ENCODE measurements around the gene SMIM7. TPM values are rescaled to one million over a fixed set of nuclear protein-coding genes. Genes with fewer than 3 reads are reported as not detected.

The SMIM7 gene
- total RNA-seq, 1 experiment from 2014 or later: 55.9 TPM

DNA sequence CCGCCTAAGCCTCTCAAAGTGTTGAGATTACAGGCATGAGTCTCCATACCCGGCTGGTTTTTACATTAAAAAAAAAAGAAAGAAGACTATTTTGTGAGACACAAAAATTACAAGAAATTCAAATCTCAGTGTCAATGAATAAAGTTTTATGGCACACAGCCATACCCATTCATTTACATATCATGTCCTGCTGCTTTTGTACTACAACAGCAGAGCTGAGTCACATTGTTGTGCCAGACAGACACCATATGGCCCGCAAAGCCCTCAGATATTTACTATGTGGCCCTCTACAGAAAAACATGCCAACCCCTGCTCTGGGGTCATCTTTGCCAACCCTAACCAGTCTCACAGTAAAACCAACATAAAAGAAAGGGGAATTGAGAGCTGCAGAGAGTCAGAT, 5.3 kb downstream of the SMIM7 start:
- TF ChIP-seq, protein P1, sequence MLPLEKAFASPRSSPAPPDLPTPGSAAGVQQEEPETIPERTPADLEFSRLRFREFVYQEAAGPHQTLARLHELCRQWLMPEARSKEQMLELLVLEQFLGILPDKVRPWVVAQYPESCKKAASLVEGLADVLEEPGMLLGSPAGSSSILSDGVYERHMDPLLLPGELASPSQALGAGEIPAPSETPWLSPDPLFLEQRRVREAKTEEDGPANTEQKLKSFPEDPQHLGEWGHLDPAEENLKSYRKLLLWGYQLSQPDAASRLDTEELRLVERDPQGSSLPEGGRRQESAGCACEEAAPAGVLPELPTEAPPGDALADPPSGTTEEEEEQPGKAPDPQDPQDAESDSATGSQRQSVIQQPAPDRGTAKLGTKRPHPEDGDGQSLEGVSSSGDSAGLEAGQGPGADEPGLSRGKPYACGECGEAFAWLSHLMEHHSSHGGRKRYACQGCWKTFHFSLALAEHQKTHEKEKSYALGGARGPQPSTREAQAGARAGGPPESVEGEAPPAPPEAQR (CRISPR knock-in tag; IDR thresholded peaks at IDR 0.05): no peak
- TF ChIP-seq NFYB (CRISPR knock-in tag; conservative IDR thresholded peaks at IDR 0.05; ENCODE audit: low read depth): no peak
- TF ChIP-seq TEAD4 (CRISPR knock-in tag; IDR thresholded peaks at IDR 0.05): no peak
- TF ChIP-seq TP53 (CRISPR knock-in tag; IDR thresholded peaks at IDR 0.05): no peak
- TF ChIP-seq, protein P2, sequence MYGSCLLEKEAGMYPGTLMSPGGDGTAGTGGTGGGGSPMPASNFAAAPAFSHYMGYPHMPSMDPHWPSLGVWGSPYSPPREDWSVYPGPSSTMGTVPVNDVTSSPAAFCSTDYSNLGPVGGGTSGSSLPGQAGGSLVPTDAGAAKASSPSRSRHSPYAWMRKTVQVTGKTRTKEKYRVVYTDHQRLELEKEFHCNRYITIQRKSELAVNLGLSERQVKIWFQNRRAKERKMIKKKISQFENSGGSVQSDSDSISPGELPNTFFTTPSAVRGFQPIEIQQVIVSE (CRISPR knock-in tag; IDR thresholded peaks at IDR 0.05; ENCODE audit: borderline replicate concordance): no peak
- no peak for TF ChIP-seq ZNF219 (CRISPR knock-in tag; IDR thresholded peaks at IDR 0.05; ENCODE audit: borderline replicate concordance)
- peaks cover 4% of the 10 kb centered on the region; the same call in 1 of the 2 replicates for H3K9me3 Mint-ChIP-seq
- 0 out of 2 replicates have a peak, but pooled peaks cover 3% of the 10 kb centered on the region for H3K4me1 Mint-ChIP-seq
- DNase-seq (ENCODE audit: low spot score): no peak
- H3K27ac Mint-ChIP-seq: no peak overlapping the region
- ChIA-PET CTCF (no interaction called here), POLR2A (no interaction called here)
- peaks cover 77% of the 10 kb centered on the region for H3K36me3 Mint-ChIP-seq
- no peak for ATAC-seq
- no peak overlapping the region for H3K4me3 Mint-ChIP-seq
- no peaks in the 10 kb centered on the region; the same call in 1 of the 2 replicates for H3K27me3 Mint-ChIP-seq (ENCODE audit: low read depth)

DNA sequence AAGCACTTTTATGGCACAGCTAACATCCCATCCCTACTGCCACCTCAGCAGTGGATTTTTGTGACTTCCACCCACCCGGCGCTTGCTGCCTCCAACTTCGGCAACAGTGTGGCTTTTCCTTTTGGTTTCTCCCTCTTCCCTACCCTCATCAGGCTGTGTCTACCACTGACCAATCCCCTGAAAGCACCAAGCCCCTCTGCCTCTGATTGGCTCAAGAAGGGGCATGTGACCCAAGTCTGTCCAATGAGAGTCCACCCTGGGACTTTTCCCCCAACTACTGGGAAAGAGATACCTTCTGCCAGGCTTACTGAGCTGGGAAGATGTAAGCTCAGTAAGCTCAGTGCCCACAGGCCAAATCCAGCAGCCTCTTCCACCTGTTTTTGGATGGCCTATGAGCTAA, 5.8 kb downstream of the SMIM7 start:
- H3K4me1 Mint-ChIP-seq: 0 out of 2 replicates have a peak, but pooled peaks cover 3% of the 10 kb centered on the region
- H3K36me3 Mint-ChIP-seq: peaks cover 77% of the 10 kb centered on the region
- ATAC-seq: peak; percentile 78
- TF ChIP-seq, protein P3, sequence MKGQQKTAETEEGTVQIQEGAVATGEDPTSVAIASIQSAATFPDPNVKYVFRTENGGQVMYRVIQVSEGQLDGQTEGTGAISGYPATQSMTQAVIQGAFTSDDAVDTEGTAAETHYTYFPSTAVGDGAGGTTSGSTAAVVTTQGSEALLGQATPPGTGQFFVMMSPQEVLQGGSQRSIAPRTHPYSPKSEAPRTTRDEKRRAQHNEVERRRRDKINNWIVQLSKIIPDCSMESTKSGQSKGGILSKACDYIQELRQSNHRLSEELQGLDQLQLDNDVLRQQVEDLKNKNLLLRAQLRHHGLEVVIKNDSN (CRISPR knock-in tag; IDR thresholded peaks at IDR 0.05): peak; percentile 80
- TF ChIP-seq, protein P4, sequence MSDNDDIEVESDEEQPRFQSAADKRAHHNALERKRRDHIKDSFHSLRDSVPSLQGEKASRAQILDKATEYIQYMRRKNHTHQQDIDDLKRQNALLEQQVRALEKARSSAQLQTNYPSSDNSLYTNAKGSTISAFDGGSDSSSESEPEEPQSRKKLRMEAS (CRISPR knock-in tag; IDR thresholded peaks at IDR 0.05): no peak
- TF ChIP-seq, protein P5, sequence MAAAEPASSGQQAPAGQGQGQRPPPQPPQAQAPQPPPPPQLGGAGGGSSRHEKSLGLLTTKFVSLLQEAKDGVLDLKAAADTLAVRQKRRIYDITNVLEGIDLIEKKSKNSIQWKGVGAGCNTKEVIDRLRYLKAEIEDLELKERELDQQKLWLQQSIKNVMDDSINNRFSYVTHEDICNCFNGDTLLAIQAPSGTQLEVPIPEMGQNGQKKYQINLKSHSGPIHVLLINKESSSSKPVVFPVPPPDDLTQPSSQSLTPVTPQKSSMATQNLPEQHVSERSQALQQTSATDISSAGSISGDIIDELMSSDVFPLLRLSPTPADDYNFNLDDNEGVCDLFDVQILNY (CRISPR knock-in tag; IDR thresholded peaks at IDR 0.05): no peak
- TF ChIP-seq, protein P6, sequence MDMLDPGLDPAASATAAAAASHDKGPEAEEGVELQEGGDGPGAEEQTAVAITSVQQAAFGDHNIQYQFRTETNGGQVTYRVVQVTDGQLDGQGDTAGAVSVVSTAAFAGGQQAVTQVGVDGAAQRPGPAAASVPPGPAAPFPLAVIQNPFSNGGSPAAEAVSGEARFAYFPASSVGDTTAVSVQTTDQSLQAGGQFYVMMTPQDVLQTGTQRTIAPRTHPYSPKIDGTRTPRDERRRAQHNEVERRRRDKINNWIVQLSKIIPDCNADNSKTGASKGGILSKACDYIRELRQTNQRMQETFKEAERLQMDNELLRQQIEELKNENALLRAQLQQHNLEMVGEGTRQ (CRISPR knock-in tag; IDR thresholded peaks at IDR 0.05): peak; percentile 89
- no peak for TF ChIP-seq ESRRA (CRISPR knock-in tag; IDR thresholded peaks at IDR 0.05; ENCODE audit: borderline replicate concordance)
- TF ChIP-seq, protein P7, sequence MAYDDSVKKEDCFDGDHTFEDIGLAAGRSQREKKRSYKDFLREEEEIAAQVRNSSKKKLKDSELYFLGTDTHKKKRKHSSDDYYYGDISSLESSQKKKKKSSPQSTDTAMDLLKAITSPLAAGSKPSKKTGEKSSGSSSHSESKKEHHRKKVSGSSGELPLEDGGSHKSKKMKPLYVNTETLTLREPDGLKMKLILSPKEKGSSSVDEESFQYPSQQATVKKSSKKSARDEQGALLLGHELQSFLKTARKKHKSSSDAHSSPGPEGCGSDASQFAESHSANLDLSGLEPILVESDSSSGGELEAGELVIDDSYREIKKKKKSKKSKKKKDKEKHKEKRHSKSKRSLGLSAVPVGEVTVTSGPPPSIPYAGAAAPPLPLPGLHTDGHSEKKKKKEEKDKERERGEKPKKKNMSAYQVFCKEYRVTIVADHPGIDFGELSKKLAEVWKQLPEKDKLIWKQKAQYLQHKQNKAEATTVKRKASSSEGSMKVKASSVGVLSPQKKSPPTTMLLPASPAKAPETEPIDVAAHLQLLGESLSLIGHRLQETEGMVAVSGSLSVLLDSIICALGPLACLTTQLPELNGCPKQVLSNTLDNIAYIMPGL (CRISPR knock-in tag; IDR thresholded peaks at IDR 0.05): no peak
- no peak for TF ChIP-seq NFE2L1 (CRISPR knock-in tag; IDR thresholded peaks at IDR 0.05)
- TF ChIP-seq SMAD4 (CRISPR knock-in tag; IDR thresholded peaks at IDR 0.05): no peak
- TF ChIP-seq RELA (CRISPR knock-in tag; IDR thresholded peaks at IDR 0.05; ENCODE audit: borderline replicate concordance): no peak
- peak; percentile 78 for TF ChIP-seq NFYB (CRISPR knock-in tag; conservative IDR thresholded peaks at IDR 0.05; ENCODE audit: low read depth)
- no peak for TF ChIP-seq ETV6 (CRISPR knock-in tag; IDR thresholded peaks at IDR 0.05)
- TF ChIP-seq GRHL2 (CRISPR knock-in tag; IDR thresholded peaks at IDR 0.05; ENCODE audit: insufficient replicate concordance, severe bottlenecking): no peak
- H3K27me3 Mint-ChIP-seq (ENCODE audit: low read depth): no peaks in the 10 kb centered on the region
- DNase-seq (ENCODE audit: low spot score): no peak
- ChIA-PET POLR2A (no interaction called here), CTCF (no interaction called here)
- H3K9me3 Mint-ChIP-seq: peaks cover 4% of the 10 kb centered on the region; the same call in 1 of the 2 replicates
- no peak overlapping the region for H3K4me3 Mint-ChIP-seq
- H3K27ac Mint-ChIP-seq: no peak overlapping the region

Data from WTC11 (cell line).